Measurements from ENCODE around the gene MAGEB4.
A peak's percentile ranks its signal among the peaks of the same experiment; 100 is the strongest.

The MAGEB4 gene

GRCh38 chrX:30275498-30275897, 33.7 kb downstream of the MAGEB4 start:
- Histone ChIP-seq H3F3A (ENCODE audit: control insufficient read depth, insufficient read depth) (no peaks in the 10 kb centered on the region), H3K27me3 (ENCODE audit: control insufficient read depth, low read length) (no peaks in the 10 kb centered on the region), H3K4me3 (ENCODE audit: low read length) (no peak overlapping the region), H4K20me1 (ENCODE audit: control insufficient read depth, insufficient read depth, low read depth, low read length) (no peaks in the 10 kb centered on the region), H3K27ac (ENCODE audit: low read depth, low read length) (no peak overlapping the region), H3K9me2 (replicated peaks; ENCODE audit: control insufficient read depth, low read length) (no peaks in the 10 kb centered on the region), H3K4me2 (ENCODE audit: low read length) (no peak overlapping the region), H3K4me1 (ENCODE audit: control insufficient read depth, low read length) (no peaks in the 10 kb centered on the region), H3K9me3 (ENCODE audit: control insufficient read depth, insufficient read depth, low read length) (no peaks in the 10 kb centered on the region), H3K36me3 (ENCODE audit: control insufficient read depth, low read length) (no peaks in the 10 kb centered on the region), H3K79me2 (ENCODE audit: control insufficient read depth, low read length) (no peaks in the 10 kb centered on the region)
- TF ChIP-seq EZH2phosphoT487 (IDR thresholded peaks at IDR 0.05; ENCODE audit: borderline replicate concordance, low read length): no peak
- TF ChIP-seq, protein P1, sequence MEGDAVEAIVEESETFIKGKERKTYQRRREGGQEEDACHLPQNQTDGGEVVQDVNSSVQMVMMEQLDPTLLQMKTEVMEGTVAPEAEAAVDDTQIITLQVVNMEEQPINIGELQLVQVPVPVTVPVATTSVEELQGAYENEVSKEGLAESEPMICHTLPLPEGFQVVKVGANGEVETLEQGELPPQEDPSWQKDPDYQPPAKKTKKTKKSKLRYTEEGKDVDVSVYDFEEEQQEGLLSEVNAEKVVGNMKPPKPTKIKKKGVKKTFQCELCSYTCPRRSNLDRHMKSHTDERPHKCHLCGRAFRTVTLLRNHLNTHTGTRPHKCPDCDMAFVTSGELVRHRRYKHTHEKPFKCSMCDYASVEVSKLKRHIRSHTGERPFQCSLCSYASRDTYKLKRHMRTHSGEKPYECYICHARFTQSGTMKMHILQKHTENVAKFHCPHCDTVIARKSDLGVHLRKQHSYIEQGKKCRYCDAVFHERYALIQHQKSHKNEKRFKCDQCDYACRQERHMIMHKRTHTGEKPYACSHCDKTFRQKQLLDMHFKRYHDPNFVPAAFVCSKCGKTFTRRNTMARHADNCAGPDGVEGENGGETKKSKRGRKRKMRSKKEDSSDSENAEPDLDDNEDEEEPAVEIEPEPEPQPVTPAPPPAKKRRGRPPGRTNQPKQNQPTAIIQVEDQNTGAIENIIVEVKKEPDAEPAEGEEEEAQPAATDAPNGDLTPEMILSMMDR (IDR thresholded peaks at IDR 0.05; ENCODE audit: low read depth, low read length, poor library complexity, severe bottlenecking): peak; percentile 28

- Histone ChIP-seq H3K4me1 (ENCODE audit: control insufficient read depth, low read length) (no peaks in the 10 kb centered on the region), H3K79me2 (ENCODE audit: control insufficient read depth, low read length) (no peaks in the 10 kb centered on the region), H3K9me3 (ENCODE audit: control insufficient read depth, insufficient read depth, low read length) (no peaks in the 10 kb centered on the region), H3K27me3 (ENCODE audit: control insufficient read depth, low read length) (no peaks in the 10 kb centered on the region), H3K4me2 (ENCODE audit: low read length) (no peak overlapping the region), H3F3A (ENCODE audit: control insufficient read depth, insufficient read depth) (no peaks in the 10 kb centered on the region), H3K27ac (ENCODE audit: low read depth, low read length) (no peak overlapping the region), H3K36me3 (ENCODE audit: control insufficient read depth, low read length) (no peaks in the 10 kb centered on the region), H4K20me1 (ENCODE audit: control insufficient read depth, insufficient read depth, low read depth, low read length) (no peaks in the 10 kb centered on the region), H3K9me2 (replicated peaks; ENCODE audit: control insufficient read depth, low read length) (no peaks in the 10 kb centered on the region), H3K4me3 (ENCODE audit: low read length) (no peak overlapping the region)
- TF ChIP-seq, protein P1 (IDR thresholded peaks at IDR 0.05; ENCODE audit: low read depth, low read length, poor library complexity, severe bottlenecking): no peak
- TF ChIP-seq EZH2phosphoT487 (IDR thresholded peaks at IDR 0.05; ENCODE audit: borderline replicate concordance, low read length): no peak
Observed at GRCh38 chrX:30278365-30278764, 36.6 kb downstream of the MAGEB4 start.

GRCh38 chrX:30280428-30280827, 38.6 kb downstream of the MAGEB4 start:
- H3K4me2 ChIP-seq (ENCODE audit: low read length): no peak overlapping the region
- TF ChIP-seq, protein P1 (IDR thresholded peaks at IDR 0.05; ENCODE audit: low read depth, low read length, poor library complexity, severe bottlenecking): no peak
- no peak for TF ChIP-seq EZH2phosphoT487 (IDR thresholded peaks at IDR 0.05; ENCODE audit: borderline replicate concordance, low read length)
- H3K9me3 ChIP-seq (ENCODE audit: control insufficient read depth, insufficient read depth, low read length): no peaks in the 10 kb centered on the region
- no peak overlapping the region for H3K4me3 ChIP-seq (ENCODE audit: low read length)
- H3F3A ChIP-seq (ENCODE audit: control insufficient read depth, insufficient read depth): no peaks in the 10 kb centered on the region
- no peaks in the 10 kb centered on the region for H3K9me2 ChIP-seq (replicated peaks; ENCODE audit: control insufficient read depth, low read length)
- no peaks in the 10 kb centered on the region for H3K27me3 ChIP-seq (ENCODE audit: control insufficient read depth, low read length)
- H3K36me3 ChIP-seq (ENCODE audit: control insufficient read depth, low read length): no peaks in the 10 kb centered on the region
- no peaks in the 10 kb centered on the region for H3K4me1 ChIP-seq (ENCODE audit: control insufficient read depth, low read length)
- H3K79me2 ChIP-seq (ENCODE audit: control insufficient read depth, low read length): no peaks in the 10 kb centered on the region
- H4K20me1 ChIP-seq (ENCODE audit: control insufficient read depth, insufficient read depth, low read depth, low read length): no peaks in the 10 kb centered on the region
- H3K27ac ChIP-seq (ENCODE audit: low read depth, low read length): no peak overlapping the region

GRCh38 chrX:30282527-30282926, 40.7 kb downstream of the MAGEB4 start:
- H3K27me3 ChIP-seq (ENCODE audit: control insufficient read depth, low read length): no peaks in the 10 kb centered on the region
- no peaks in the 10 kb centered on the region for H3F3A ChIP-seq (ENCODE audit: control insufficient read depth, insufficient read depth)
- H3K4me3 ChIP-seq (ENCODE audit: low read length): no peak overlapping the region
- H3K4me1 ChIP-seq (ENCODE audit: control insufficient read depth, low read length): no peaks in the 10 kb centered on the region
- no peaks in the 10 kb centered on the region for H3K79me2 ChIP-seq (ENCODE audit: control insufficient read depth, low read length)
- H3K9me3 ChIP-seq (ENCODE audit: control insufficient read depth, insufficient read depth, low read length): no peaks in the 10 kb centered on the region
- TF ChIP-seq EZH2phosphoT487 (IDR thresholded peaks at IDR 0.05; ENCODE audit: borderline replicate concordance, low read length): no peak
- TF ChIP-seq, protein P1 (IDR thresholded peaks at IDR 0.05; ENCODE audit: low read depth, low read length, poor library complexity, severe bottlenecking): no peak
- no peaks in the 10 kb centered on the region for H3K9me2 ChIP-seq (replicated peaks; ENCODE audit: control insufficient read depth, low read length)
- H3K36me3 ChIP-seq (ENCODE audit: control insufficient read depth, low read length): no peaks in the 10 kb centered on the region
- no peaks in the 10 kb centered on the region for H4K20me1 ChIP-seq (ENCODE audit: control insufficient read depth, insufficient read depth, low read depth, low read length)
- no peak overlapping the region for H3K27ac ChIP-seq (ENCODE audit: low read depth, low read length)
- H3K4me2 ChIP-seq (ENCODE audit: low read length): no peak overlapping the region

Data from DOHH2 (cell line).